ENCODE results near the gene PLEKHA6.

GRCh38 chr1:204170494-204171155, 189.1 kb downstream of the PLEKHA6 start:
- TF ChIP-seq MAZ (IDR thresholded peaks at IDR 0.05; ENCODE audit: borderline replicate concordance, low read depth, low read length) (no peak), CTCF (conservative IDR thresholded peaks at IDR 0.05; ENCODE audit: low read depth, low read length) (no peak), POLR2A (IDR thresholded peaks at IDR 0.05; ENCODE audit: low read depth, low read length) (no peak), SMC3 (IDR thresholded peaks at IDR 0.05; ENCODE audit: low read depth, low read length) (no peak), CEBPB (IDR thresholded peaks at IDR 0.05; ENCODE audit: low read depth, low read length) (no peak), RFX5 (IDR thresholded peaks at IDR 0.05; ENCODE audit: low read depth, low read length) (no peak), RAD21 (IDR thresholded peaks at IDR 0.05; ENCODE audit: low read length) (no peak), ELK1 (IDR thresholded peaks at IDR 0.05; ENCODE audit: borderline replicate concordance, low read depth, low read length) (no peak), MXI1 (IDR thresholded peaks at IDR 0.05; ENCODE audit: borderline replicate concordance, low read depth, low read length) (no peak), MAFK (IDR thresholded peaks at IDR 0.05; ENCODE audit: low read depth, low read length) (no peak), USF2 (IDR thresholded peaks at IDR 0.05; ENCODE audit: low read depth, low read length) (no peak), RCOR1 (IDR thresholded peaks at IDR 0.05; ENCODE audit: insufficient replicate concordance, low read length) (no peak), CHD1 (IDR thresholded peaks at IDR 0.05; ENCODE audit: low read depth, low read length) (no peak)

All from IMR-90 (cell line).